Inferior parietal cortex (tissue), 1 donor: ENCODE measurements around the gene TRABD.

Experiments
- DNase-seq: peaks from one replicate; pipeline ENCODE4 v3.0.0-alpha.2; 2016; ENCODE audit errors: extremely low spot score

Gene TRABD

DNA sequence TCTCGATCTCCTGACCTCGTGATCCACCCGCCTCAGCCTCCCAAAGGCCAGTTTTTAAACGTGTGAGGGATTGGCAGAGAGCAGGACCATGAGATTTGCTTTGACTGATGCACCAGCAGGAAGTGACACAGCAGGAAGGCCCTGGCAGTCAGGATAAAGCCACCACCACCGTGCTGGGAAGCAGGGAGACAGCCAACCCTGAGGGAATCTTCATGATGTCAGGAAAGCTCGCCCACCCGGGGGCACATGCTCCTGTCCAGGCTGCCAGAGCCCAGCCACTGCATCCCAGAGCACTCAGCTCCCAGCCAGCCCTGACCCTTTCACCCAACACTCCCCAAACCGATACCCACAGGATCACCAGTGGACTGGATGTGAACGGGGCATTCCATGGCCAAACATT, 53.0 kb downstream of the TRABD start:
- no peak for DNase-seq

- no peak for DNase-seq
These were observed 56.8 kb downstream of the TRABD start for GRCh38 chr22:50242406-50242949.

DNA sequence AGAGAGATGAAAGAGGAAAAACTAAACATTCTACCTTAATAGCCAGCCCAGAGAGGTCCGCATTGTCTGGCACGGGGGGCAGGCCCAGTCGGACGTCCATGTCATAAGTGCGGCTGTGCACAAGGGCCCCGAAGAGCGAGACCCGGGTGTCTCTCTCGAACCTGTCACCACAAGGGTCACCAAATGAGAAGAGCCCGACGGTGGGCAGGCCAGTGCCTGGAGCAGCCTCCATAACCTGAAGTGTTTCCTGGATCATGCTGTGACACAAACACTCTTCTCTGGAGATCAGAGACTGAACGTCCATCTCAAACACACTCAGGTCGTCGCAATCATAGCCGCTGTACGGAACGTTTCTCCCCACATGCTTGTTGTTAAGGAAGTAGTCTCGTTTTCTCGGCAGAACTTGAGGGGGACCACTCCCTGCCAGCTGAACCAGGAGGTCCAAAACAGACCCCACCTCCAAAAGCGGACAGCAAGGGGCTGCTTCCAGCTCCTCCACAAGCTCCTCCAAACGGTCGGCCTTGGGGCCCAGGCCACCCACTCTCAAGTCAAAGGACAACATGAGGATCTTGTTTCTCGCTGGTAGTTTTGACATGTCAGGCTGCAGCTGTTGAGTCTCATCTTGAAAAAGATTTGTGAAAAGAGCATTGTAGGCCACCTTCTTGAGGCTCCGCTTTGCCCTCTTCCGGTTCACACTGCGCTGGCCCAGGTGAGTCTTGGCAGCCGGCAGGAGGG, 58.1 kb downstream of the TRABD start:
- DNase-seq, result no peak

GRCh38 chr22:50244420-50245213, 58.9 kb downstream of the TRABD start, which contains the start of gene TUBGCP6:
Gene TUBGCP6, minus strand, starts transcription at chr22:50245023. Its CDS starts 564 bp downstream, at chr22:50244459.
- peak; percentile 96 for DNase-seq

- no peak for DNase-seq
These were observed 59.7 kb downstream of the TRABD start for GRCh38 chr22:50245214-50246072.

GRCh38 chr22:50246242-50247175, 60.8 kb downstream of the TRABD start:
- no peak for DNase-seq

GRCh38 chr22:50247748-50248147, 62.0 kb downstream of the TRABD start:
- DNase-seq, result no peak

GRCh38 chr22:50248196-50249081, 62.7 kb downstream of the TRABD start:
- no peak for DNase-seq
